ENCODE results near the gene CELF4.

CELF4 gene

GRCh38 chr18:37222354-37222998 lies 343.1 kb downstream of the CELF4 start:
- Histone ChIP-seq H3K9ac (ENCODE audit: low read length) (no peak overlapping the region), H3K27me3 (ENCODE audit: control insufficient read depth, insufficient read depth, low read length) (peaks cover 40% of the 10 kb centered on the region), H3K27ac (ENCODE audit: low read length) (no peak overlapping the region), H3K36me3 (ENCODE audit: control insufficient read depth, low read depth, low read length) (no peaks in the 10 kb centered on the region), H3K9me3 (ENCODE audit: control insufficient read depth, low read depth, low read length) (no peaks in the 10 kb centered on the region), H3K4me3 (ENCODE audit: low read length) (no peak overlapping the region), H3K4me1 (ENCODE audit: control insufficient read depth, low read depth, low read length) (peaks cover 13% of the 10 kb centered on the region)

- peaks cover 59% of the 10 kb centered on the region for H3K27me3 ChIP-seq (ENCODE audit: control insufficient read depth, insufficient read depth, low read length)
Measured at GRCh38 chr18:37219257-37219656, 346.3 kb downstream of the CELF4 start.

GRCh38 chr18:37218022-37218590 lies 347.5 kb downstream of the CELF4 start:
- Histone ChIP-seq H3K4me1 (ENCODE audit: control insufficient read depth, low read depth, low read length) (peaks cover 13% of the 10 kb centered on the region), H3K36me3 (ENCODE audit: control insufficient read depth, low read depth, low read length) (no peaks in the 10 kb centered on the region), H3K4me3 (ENCODE audit: low read length) (peak overlapping the region; percentile 3), H3K27ac (ENCODE audit: low read length) (no peak overlapping the region), H3K9me3 (ENCODE audit: control insufficient read depth, low read depth, low read length) (no peaks in the 10 kb centered on the region), H3K27me3 (ENCODE audit: control insufficient read depth, insufficient read depth, low read length) (peaks cover 59% of the 10 kb centered on the region), H3K9ac (ENCODE audit: low read length) (no peak overlapping the region)

More at GRCh38 chr18:37219257-37219656, 346.3 kb downstream of the CELF4 start:
- no peaks in the 10 kb centered on the region for H3K36me3 ChIP-seq (ENCODE audit: control insufficient read depth, low read depth, low read length)
- H3K9ac ChIP-seq (ENCODE audit: low read length), result no peak overlapping the region
- H3K27ac ChIP-seq (ENCODE audit: low read length), result no peak overlapping the region
- H3K9me3 ChIP-seq (ENCODE audit: control insufficient read depth, low read depth, low read length), result no peaks in the 10 kb centered on the region
- no peak overlapping the region for H3K4me3 ChIP-seq (ENCODE audit: low read length)
- H3K4me1 ChIP-seq (ENCODE audit: control insufficient read depth, low read depth, low read length), result peaks cover 13% of the 10 kb centered on the region

GRCh38 chr18:37210781-37211180 lies 354.8 kb downstream of the CELF4 start:
- no peak overlapping the region for H3K27ac ChIP-seq (ENCODE audit: low read length)
- no peaks in the 10 kb centered on the region for H3K9me3 ChIP-seq (ENCODE audit: control insufficient read depth, low read depth, low read length)
- no peaks in the 10 kb centered on the region for H3K36me3 ChIP-seq (ENCODE audit: control insufficient read depth, low read depth, low read length)
- H3K9ac ChIP-seq (ENCODE audit: low read length), result no peak overlapping the region
- H3K27me3 ChIP-seq (ENCODE audit: control insufficient read depth, insufficient read depth, low read length), result peaks cover 3% of the 10 kb centered on the region
- H3K4me1 ChIP-seq (ENCODE audit: control insufficient read depth, low read depth, low read length), result no peaks in the 10 kb centered on the region
- H3K4me3 ChIP-seq (ENCODE audit: low read length), result no peak overlapping the region

GRCh38 chr18:37207343-37207742 lies 358.3 kb downstream of the CELF4 start:
- Histone ChIP-seq H3K4me1 (ENCODE audit: control insufficient read depth, low read depth, low read length) (no peaks in the 10 kb centered on the region), H3K4me3 (ENCODE audit: low read length) (no peak overlapping the region), H3K9me3 (ENCODE audit: control insufficient read depth, low read depth, low read length) (no peaks in the 10 kb centered on the region), H3K9ac (ENCODE audit: low read length) (no peak overlapping the region), H3K27ac (ENCODE audit: low read length) (no peak overlapping the region), H3K27me3 (ENCODE audit: control insufficient read depth, insufficient read depth, low read length) (no peaks in the 10 kb centered on the region), H3K36me3 (ENCODE audit: control insufficient read depth, low read depth, low read length) (no peaks in the 10 kb centered on the region)

- no peak overlapping the region for H3K4me3 ChIP-seq (ENCODE audit: low read length)
- H3K4me1 ChIP-seq (ENCODE audit: control insufficient read depth, low read depth, low read length), result no peaks in the 10 kb centered on the region
- H3K9ac ChIP-seq (ENCODE audit: low read length), result no peak overlapping the region
- no peaks in the 10 kb centered on the region for H3K36me3 ChIP-seq (ENCODE audit: control insufficient read depth, low read depth, low read length)
- H3K27me3 ChIP-seq (ENCODE audit: control insufficient read depth, insufficient read depth, low read length), result no peaks in the 10 kb centered on the region
- H3K9me3 ChIP-seq (ENCODE audit: control insufficient read depth, low read depth, low read length), result no peaks in the 10 kb centered on the region
- no peak overlapping the region for H3K27ac ChIP-seq (ENCODE audit: low read length)
Measured at GRCh38 chr18:37199741-37200140, 365.9 kb downstream of the CELF4 start.

All from iPS-18a (cell line).